H9 (cell line): ENCODE results near the gene PACSIN2. TPM values are rescaled to one million over a fixed set of nuclear protein-coding genes. Genes with fewer than 3 reads are reported as not detected.

ENCODE experiments used
- DNase-seq: peaks from one replicate; pipeline ENCODE4 v3.0.0-alpha.2; 2017
- H2AFZ ChIP-seq: one replicate; pipeline ENCODE4 v1.6.1; 2013; ENCODE audit warnings: mild to moderate bottlenecking, low read length, control low read depth, moderate library complexity
- H2AK5ac ChIP-seq: 2 replicates; pipeline ENCODE4 v1.6.1; 2013; ENCODE audit warnings: low read length, control low read depth, mixed read lengths; ENCODE audit not compliant: insufficient read length
- H2BK120ac ChIP-seq: one replicate; pipeline ENCODE4 v1.6.1; 2013; ENCODE audit warnings: low read depth, mild to moderate bottlenecking, low read length, control low read depth, inconsistent platforms; ENCODE audit not compliant: poor library complexity, severe bottlenecking
- H2BK12ac ChIP-seq: 2 replicates; pipeline ENCODE4 v1.6.1; 2013; ENCODE audit warnings: low read length, control low read depth, mixed read lengths, low read depth; ENCODE audit not compliant: insufficient read length
- H2BK15ac ChIP-seq: 2 replicates; pipeline ENCODE4 v1.6.1; 2013; ENCODE audit warnings: low read depth, low read length, control low read depth
- H2BK20ac ChIP-seq: one replicate; pipeline ENCODE4 v1.6.1; 2013; ENCODE audit warnings: low read depth, mild to moderate bottlenecking, low read length, control low read depth, inconsistent platforms; ENCODE audit not compliant: poor library complexity, severe bottlenecking
- H2BK5ac ChIP-seq: 2 replicates; pipeline ENCODE4 v1.6.1; 2013; ENCODE audit warnings: low read length, control low read depth, mixed read lengths; ENCODE audit not compliant: insufficient read length
- H3K14ac ChIP-seq: 2 replicates; pipeline ENCODE4 v1.6.1; 2013; ENCODE audit warnings: low read length, control low read depth; ENCODE audit not compliant: insufficient read depth
- H3K18ac ChIP-seq: 2 replicates; pipeline ENCODE4 v1.6.1; 2013; ENCODE audit warnings: low read depth, mild to moderate bottlenecking, mixed read lengths, low read length, control low read depth; ENCODE audit not compliant: insufficient read length
- H3K23ac ChIP-seq: 2 replicates; pipeline ENCODE4 v1.6.1; 2013; ENCODE audit warnings: low read length, control low read depth, mixed read lengths, low read depth; ENCODE audit not compliant: insufficient read length
- H3K23me2 ChIP-seq: 2 replicates; pipeline ENCODE4 v1.6.1; 2013; ENCODE audit warnings: low read depth, mild to moderate bottlenecking, mixed read lengths, low read length, control low read depth; ENCODE audit not compliant: insufficient read length, poor library complexity, severe bottlenecking
- H3K27ac ChIP-seq: 2 replicates; pipeline ENCODE4 v1.5.1; 2013; ENCODE audit warnings: low read length, control low read depth, mixed read lengths, low read depth; ENCODE audit not compliant: insufficient read length
- H3K27me3 ChIP-seq: 2 replicates; pipeline ENCODE4 v1.6.1; 2013; ENCODE audit warnings: low read length, control low read depth, inconsistent platforms; ENCODE audit not compliant: insufficient read depth
- H3K4ac ChIP-seq: 2 replicates; pipeline ENCODE4 v1.6.1; 2013; ENCODE audit warnings: low read depth, mild to moderate bottlenecking, control low read depth, inconsistent platforms, low read length, moderate library complexity
- H3K4me1 ChIP-seq: 2 replicates; pipeline ENCODE4 v1.6.1; 2013; ENCODE audit warnings: low read length, control low read depth, inconsistent platforms; ENCODE audit not compliant: insufficient read depth
- H3K4me2 ChIP-seq: 2 replicates; pipeline ENCODE4 v1.6.1; 2013; ENCODE audit warnings: low read length, control low read depth, mixed read lengths; ENCODE audit not compliant: insufficient read length, insufficient read depth
- H3K56ac ChIP-seq: 2 replicates; pipeline ENCODE4 v1.6.1; 2013; ENCODE audit warnings: low read depth, mild to moderate bottlenecking, mixed read lengths, low read length, control low read depth; ENCODE audit not compliant: insufficient read length
- H3K79me1 ChIP-seq: 2 replicates; pipeline ENCODE4 v1.6.1; 2013; ENCODE audit warnings: low read depth, mild to moderate bottlenecking, moderate library complexity, low read length, control low read depth, inconsistent platforms; ENCODE audit not compliant: insufficient read depth, poor library complexity, severe bottlenecking
- H3K79me2 ChIP-seq: 2 replicates; pipeline ENCODE4 v1.6.1; 2013; ENCODE audit warnings: low read length, control low read depth, inconsistent platforms; ENCODE audit not compliant: insufficient read depth
- H3K9ac ChIP-seq: 2 replicates; pipeline ENCODE4 v1.6.1; 2013; ENCODE audit warnings: low read length, control low read depth, mixed read lengths; ENCODE audit not compliant: insufficient read length; ENCODE audit errors: extremely low read depth
- H3K9me3 ChIP-seq: one replicate; pipeline ENCODE4 v1.6.1; 2013; ENCODE audit warnings: low read depth, low read length, inconsistent platforms; ENCODE audit not compliant: control insufficient read depth
- H3T11ph ChIP-seq: one replicate; pipeline ENCODE4 v1.6.1; 2013; ENCODE audit warnings: mild to moderate bottlenecking, low read length, control low read depth, inconsistent platforms
- H4K20me1 ChIP-seq: one replicate; pipeline ENCODE4 v1.6.1; 2013; ENCODE audit not compliant: control insufficient read depth, insufficient read length, insufficient read depth
- H4K5ac ChIP-seq: 2 replicates; pipeline ENCODE4 v1.6.1; 2013; ENCODE audit warnings: low read depth, mild to moderate bottlenecking, mixed read lengths, low read length, control low read depth; ENCODE audit not compliant: insufficient read length
- H4K8ac ChIP-seq: replicated peaks from 2 replicates; pipeline ENCODE4 v1.6.1; 2013; ENCODE audit warnings: low read length, control low read depth, mixed read lengths, low read depth; ENCODE audit not compliant: insufficient read length
- H4K91ac ChIP-seq: 2 replicates; pipeline ENCODE4 v1.6.1; 2013; ENCODE audit warnings: low read depth, mild to moderate bottlenecking, moderate library complexity, mixed read lengths, low read length, control low read depth; ENCODE audit not compliant: insufficient read length
- H3K27ac Mint-ChIP-seq, 3 experiments: 2 replicates in 2 of 3; 3 replicates in 1 of 3; pipeline ENCODE4 v1.8.0; 2020 to 2021; ENCODE audit warnings: mixed read lengths in 3 of 3, mild to moderate bottlenecking in 1 of 3, moderate library complexity in 1 of 3
- H3K27me3 Mint-ChIP-seq: 2 replicates; pipeline ENCODE4 v1.8.0; 2021; ENCODE audit warnings: low read depth, mild to moderate bottlenecking, moderate library complexity, mixed read lengths
- H3K36me3 Mint-ChIP-seq, 3 experiments: 2 replicates in 2 of 3; 3 replicates in 1 of 3; pipeline ENCODE4 v1.8.0; 2020 to 2021; ENCODE audit warnings: low read depth in 3 of 3, mixed read lengths in 3 of 3; ENCODE audit not compliant: insufficient read depth in 1 of 3
- H3K4me1 Mint-ChIP-seq, 2 experiments: 2 replicates each; pipeline ENCODE4 v1.8.0; 2020; ENCODE audit warnings: mixed read lengths in 2 of 2
- H3K4me3 Mint-ChIP-seq, 2 experiments: 2 replicates in 1 of 2; 3 replicates in 1 of 2; pipeline ENCODE4 v1.8.0; 2020 to 2021; ENCODE audit warnings: mild to moderate bottlenecking in 2 of 2, mixed read lengths in 2 of 2, moderate library complexity in 1 of 2
- H3K9me3 Mint-ChIP-seq, 2 experiments: 2 replicates in 1 of 2; 3 replicates in 1 of 2; pipeline ENCODE4 v1.8.0; 2020; ENCODE audit warnings: mild to moderate bottlenecking in 2 of 2, mixed read lengths in 2 of 2, moderate library complexity in 1 of 2
- CTCF ChIP-seq: fragments of 200-600 bp; sonication (generic); conservative IDR thresholded peaks from 3 replicates; pipeline ENCODE4 v1.8.0; 2021; ENCODE audit warnings: antibody characterized with exemption, mild to moderate bottlenecking
- WGBS: extraction: QIAGEN DNeasy Blood & Tissue Kit; methylation state at CpG from one replicate; pipeline ENCODE4 v1.1.7; 2013; ENCODE audit warnings: missing lambda C conversion rate, low lambda C conversion rate, mixed read lengths; ENCODE audit not compliant: insufficient read length; ENCODE audit errors: extremely low coverage; 5-methylcytosine and 5-hydroxymethylcytosine counted together
- total RNA-seq: library from RNA; stranded (reverse); gene quantifications from 2 replicates; pipeline ENCODE4 v1.2.1, GENCODE V29; 2021

PACSIN2 gene
- total RNA-seq, 1 experiment from 2014 or later, result 62.3 TPM

- peak overlapping the region in 1 of 2 experiments; percentile 11; a peak in 1 of 5 replicates for H3K4me3 Mint-ChIP-seq
- H3K27me3 Mint-ChIP-seq, result no peaks in the 10 kb centered on the region
- no peak overlapping the region for H3K56ac ChIP-seq
- DNase-seq, result no peak
- TF ChIP-seq CTCF, result no peak
- peaks cover 3% of the 10 kb centered on the region for H3K79me1 ChIP-seq
- H3K4me1 ChIP-seq, result peaks cover 5% of the 10 kb centered on the region; the same call in 1 of the 2 replicates
- H3K18ac ChIP-seq, result no peak overlapping the region
- H2BK15ac ChIP-seq, result no peak overlapping the region
- no peak overlapping the region for H4K91ac ChIP-seq
- H3K4ac ChIP-seq, result no peak overlapping the region
- H2BK12ac ChIP-seq, result no peak overlapping the region
- peaks cover 9% of the 10 kb centered on the region; the same call in 1 of the 2 replicates for H3K79me2 ChIP-seq
- H2AK5ac ChIP-seq, result no peak overlapping the region
- no peaks in the 10 kb centered on the region for H3K23me2 ChIP-seq
- H3K9ac ChIP-seq, result no peak overlapping the region
- H4K8ac ChIP-seq, result no peak overlapping the region
- H3T11ph ChIP-seq, result no peak overlapping the region
- no peak overlapping the region for H4K5ac ChIP-seq
- H2AFZ ChIP-seq, result no peak overlapping the region
- no peak overlapping the region for H3K23ac ChIP-seq
- H3K9me3 ChIP-seq, result no peaks in the 10 kb centered on the region
- no peak overlapping the region for H3K27ac ChIP-seq
- no peak overlapping the region for H3K4me2 ChIP-seq
- peak overlapping the region; percentile 32 to 96 (median 95); a peak in 5 of 7 replicates for H3K27ac Mint-ChIP-seq
- H3K36me3 Mint-ChIP-seq, result peaks cover 2 to 13% (median 5%) of the 10 kb centered on the region in 3 experiments; a peak in 3 of 7 replicates
- no peaks in the 10 kb centered on the region; a peak in 1 of 5 replicates for H3K9me3 Mint-ChIP-seq
- peaks cover 37 to 41% of the 10 kb centered on the region in 2 experiments for H3K4me1 Mint-ChIP-seq
- no peak overlapping the region for H3K14ac ChIP-seq
- H2BK5ac ChIP-seq, result no peak overlapping the region
- WGBS, result no CpG with 5 or more reads among the region's 9 CpGs
- no peaks in the 10 kb centered on the region for H4K20me1 ChIP-seq
- no peak overlapping the region for H2BK20ac ChIP-seq
- H3K27me3 ChIP-seq, result no peaks in the 10 kb centered on the region
- H2BK120ac ChIP-seq, result no peak overlapping the region
Observed at GRCh38 chr22:42984814-42985530, 30.0 kb downstream of the PACSIN2 start.
